ENCODE measurements around the gene XPNPEP3.

- TF ChIP-seq POLR2AphosphoS5 (IDR thresholded peaks at IDR 0.05; ENCODE audit: low read depth, low read length) (no peak), POLR2A (IDR thresholded peaks at IDR 0.05; ENCODE audit: low read depth, low read length) (no peak), TAF1 (IDR thresholded peaks at IDR 0.05; ENCODE audit: borderline replicate concordance, low read depth, low read length) (no peak)
Observed at GRCh38 chr22:40838486-40838885, 18.5 kb upstream of the XPNPEP3 start.
